ENCODE measurements around the gene PTPN12. TPM values are rescaled to one million over a fixed set of nuclear protein-coding genes. Genes with fewer than 3 reads are reported as not detected.

Gene PTPN12
- total and polyA plus RNA-seq, 8 donors: 8.4 to 147 (median 38.6) TPM

GRCh38 chr7:77576856-77577255 lies 39.8 kb downstream of the PTPN12 start:
- no peaks in the 10 kb centered on the region for H3K27me3 ChIP-seq
- H3K36me3 ChIP-seq: peaks cover 6 to 68% (median 60%) of the 10 kb centered on the region in 4 donors
- TF ChIP-seq EP300 (IDR thresholded peaks at IDR 0.05) (no peak), POLR2A (IDR thresholded peaks at IDR 0.05) (no peak), CTCF (IDR thresholded peaks at IDR 0.05) (no peak), POLR2AphosphoS5 (IDR thresholded peaks at IDR 0.05) (no peak)
- intact Hi-C loops (cut with DNase I; ENCODE audit: low total_unique reads): no loop called here
- no peak overlapping the region for H3K27ac ChIP-seq
- DNase-seq: no peak
- H3K9me3 ChIP-seq: no peaks in the 10 kb centered on the region
- H3K4me1 ChIP-seq: peaks cover 0 to 15% (median 0%) of the 10 kb centered on the region in 4 donors
- H3K4me3 ChIP-seq: no peak overlapping the region
- WGBS, 5 donors: 96 to 98% (median 98%) methylated on average over 3 of the region's 3 CpGs

DNA sequence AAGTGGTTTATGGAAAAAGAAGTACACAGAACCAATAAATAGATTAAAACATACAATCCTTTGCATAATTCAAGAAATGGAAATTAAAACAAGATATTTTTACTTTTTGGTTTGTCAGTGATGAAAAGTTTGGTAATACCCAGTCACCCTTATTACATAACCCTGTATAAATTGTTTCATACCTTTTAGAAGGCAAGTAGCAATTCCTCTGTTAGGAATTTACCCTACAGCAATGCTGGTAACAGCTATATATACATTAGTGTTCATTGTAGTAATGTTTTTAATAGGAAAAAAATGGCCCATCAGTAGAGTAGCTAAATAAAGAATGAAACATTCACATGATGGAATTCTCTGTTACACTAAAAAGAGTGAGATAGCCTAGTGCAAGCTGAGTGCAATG lies 42.7 kb downstream of the PTPN12 start:
- H3K27ac ChIP-seq: no peak overlapping the region
- peaks cover 6 to 61% (median 51%) of the 10 kb centered on the region in 4 donors for H3K36me3 ChIP-seq
- H3K27me3 ChIP-seq: no peaks in the 10 kb centered on the region
- DNase-seq: no peak
- intact Hi-C loops (cut with DNase I; ENCODE audit: low total_unique reads): no loop called here
- H3K9me3 ChIP-seq: no peaks in the 10 kb centered on the region
- peaks cover 0 to 15% (median 2%) of the 10 kb centered on the region in 4 donors for H3K4me1 ChIP-seq
- TF ChIP-seq EP300 (IDR thresholded peaks at IDR 0.05) (no peak), POLR2A (IDR thresholded peaks at IDR 0.05) (no peak), CTCF (IDR thresholded peaks at IDR 0.05) (no peak), POLR2AphosphoS5 (IDR thresholded peaks at IDR 0.05) (no peak)
- no peak overlapping the region for H3K4me3 ChIP-seq

- Histone ChIP-seq H3K4me1 (peaks cover 0 to 15% (median 2%) of the 10 kb centered on the region in 4 donors), H3K27me3 (no peaks in the 10 kb centered on the region), H3K36me3 (peaks cover 2 to 55% (median 48%) of the 10 kb centered on the region in 4 donors), H3K4me3 (no peak overlapping the region), H3K9me3 (no peaks in the 10 kb centered on the region), H3K27ac (no peak overlapping the region)
- TF ChIP-seq CTCF (IDR thresholded peaks at IDR 0.05) (no peak), POLR2AphosphoS5 (IDR thresholded peaks at IDR 0.05) (no peak), EP300 (IDR thresholded peaks at IDR 0.05) (no peak), POLR2A (IDR thresholded peaks at IDR 0.05) (no peak)
- intact Hi-C loops (cut with DNase I; ENCODE audit: low total_unique reads): no loop called here
- 68 to 87% (median 84%) methylated on average over 4 of the region's 4 CpGs for WGBS, 5 donors
- no peak for DNase-seq
These were observed 43.8 kb downstream of the PTPN12 start for GRCh38 chr7:77580762-77581350.

GRCh38 chr7:77587272-77587671 lies 50.2 kb downstream of the PTPN12 start:
- no peak for DNase-seq
- intact Hi-C loops (cut with DNase I; ENCODE audit: low total_unique reads): no loop called here
- peaks cover 0 to 5% (median 0%) of the 10 kb centered on the region in 4 donors for H3K4me1 ChIP-seq
- no peak overlapping the region for H3K4me3 ChIP-seq
- 83 to 94% (median 86%) methylated on average over 2 of the region's 2 CpGs for WGBS, 5 donors
- peaks cover 0 to 60% (median 44%) of the 10 kb centered on the region in 4 donors for H3K36me3 ChIP-seq
- H3K27me3 ChIP-seq: no peaks in the 10 kb centered on the region
- H3K9me3 ChIP-seq: no peaks in the 10 kb centered on the region
- H3K27ac ChIP-seq: peak overlapping the region in 1 of 5 donors; percentile 7
- TF ChIP-seq EP300 (IDR thresholded peaks at IDR 0.05) (no peak), POLR2A (IDR thresholded peaks at IDR 0.05) (no peak), POLR2AphosphoS5 (IDR thresholded peaks at IDR 0.05) (no peak), CTCF (IDR thresholded peaks at IDR 0.05) (no peak)

Measured in stomach (tissue), 9 donors.